Activated T-cell treated with anti-CD3 and anti-CD28 coated beads, Interleukin-2, amount 50 U/mL, for 4 hours (primary cell): ENCODE measurements around the gene KIF12. TPM values are rescaled to one million over a fixed set of nuclear protein-coding genes. Genes with fewer than 3 reads are reported as not detected.
A peak's percentile ranks its signal among the peaks of the same experiment; 100 is the strongest.

ENCODE experiments used
- ATAC-seq, 2 donors: fragments of 200-7000 bp; cut with Tn5 transposase; one replicate each; pipeline ENCODE4 v1.10.0; 2021
- DNase-seq: peaks from one replicate; pipeline ENCODE4 v3.0.0-alpha.2; 2020
- H3K27me3 Mint-ChIP-seq: one replicate; pipeline ENCODE4 v1.8.0; 2021; ENCODE audit warnings: low read depth, mixed read lengths
- H3K36me3 Mint-ChIP-seq: one replicate; pipeline ENCODE4 v1.8.0; 2022; ENCODE audit warnings: mixed read lengths; ENCODE audit not compliant: insufficient read depth
- H3K4me1 Mint-ChIP-seq: one replicate; pipeline ENCODE4 v1.8.0; 2021; ENCODE audit warnings: low read depth, mixed read lengths
- H3K4me3 Mint-ChIP-seq: one replicate; pipeline ENCODE4 v1.8.0; 2021; ENCODE audit warnings: mild to moderate bottlenecking, moderate library complexity, mixed read lengths
- H3K9me3 Mint-ChIP-seq: one replicate; pipeline ENCODE4 v1.8.0; 2021; ENCODE audit warnings: mixed read lengths
- total RNA-seq, 3 donors: library from RNA; stranded (reverse); gene quantifications; one replicate each; pipeline ENCODE4 v1.2.1, GENCODE V29; 2021

The KIF12 gene
- total RNA-seq, 3 donors from 2014 or later: 0.10 TPM; not detected in 2

DNA sequence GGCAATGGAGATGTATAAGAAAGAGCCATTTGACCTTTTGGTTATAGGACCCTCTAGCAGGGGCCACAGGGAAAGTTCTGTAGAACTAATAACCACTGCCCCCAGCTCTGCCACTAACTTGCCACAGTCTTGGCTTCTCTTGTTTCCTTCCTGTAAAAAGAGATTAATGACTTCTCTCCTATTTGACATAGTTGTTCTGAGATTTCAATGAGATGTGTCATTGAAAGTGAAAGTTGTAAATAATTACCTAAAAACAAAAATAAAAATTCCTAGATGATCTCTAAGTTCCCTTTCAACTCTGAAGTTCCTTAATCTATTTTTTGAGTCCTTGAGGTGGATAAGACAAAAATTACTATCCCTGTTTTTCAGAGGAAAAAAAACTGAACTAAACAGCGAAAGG lies 1.4 kb upstream of the KIF12 start:
- Mint-ChIP-seq H3K36me3 (no peaks in the 10 kb centered on the region), H3K4me3 (no peak overlapping the region), H3K27me3 (peaks cover 28% of the 10 kb centered on the region), H3K4me1 (peaks cover 4% of the 10 kb centered on the region), H3K9me3 (peaks cover 7% of the 10 kb centered on the region)
- ATAC-seq: no peak
- DNase-seq: no peak

DNA sequence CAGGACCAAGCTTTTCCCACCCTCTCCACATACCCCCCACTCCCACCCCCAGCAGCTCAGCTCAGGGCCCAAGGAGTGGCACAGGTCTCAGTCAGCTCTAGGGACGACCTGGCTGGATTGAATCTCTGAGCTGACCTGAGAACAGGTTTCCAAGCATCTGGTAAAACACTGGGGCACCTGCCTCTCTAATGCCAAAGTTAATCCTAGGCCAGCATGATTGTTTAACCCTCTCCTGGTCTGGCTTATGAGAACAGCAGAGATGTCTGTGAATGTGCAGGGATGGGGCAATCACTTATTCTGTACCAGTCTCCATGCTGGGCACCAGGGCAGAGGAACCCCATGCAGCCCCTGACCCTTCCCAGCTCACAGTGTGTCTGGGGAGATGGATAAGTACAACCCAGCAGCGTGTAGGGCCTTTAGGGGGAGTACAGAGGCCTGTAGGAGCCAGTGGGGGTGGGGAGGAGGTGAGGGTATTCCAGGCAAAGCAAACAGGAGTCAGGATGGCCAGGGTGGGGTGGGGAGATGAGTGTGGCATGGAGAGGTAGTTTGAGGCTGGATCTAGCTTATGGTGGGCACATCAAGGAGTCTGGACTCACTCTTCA lies 678 bp upstream of the KIF12 start:
- H3K9me3 Mint-ChIP-seq: peaks cover 7% of the 10 kb centered on the region
- peaks cover 33% of the 10 kb centered on the region for H3K27me3 Mint-ChIP-seq
- no peaks in the 10 kb centered on the region for H3K36me3 Mint-ChIP-seq
- DNase-seq: no peak
- no peak for ATAC-seq
- no peak overlapping the region for H3K4me3 Mint-ChIP-seq
- peaks cover 4% of the 10 kb centered on the region for H3K4me1 Mint-ChIP-seq

DNA sequence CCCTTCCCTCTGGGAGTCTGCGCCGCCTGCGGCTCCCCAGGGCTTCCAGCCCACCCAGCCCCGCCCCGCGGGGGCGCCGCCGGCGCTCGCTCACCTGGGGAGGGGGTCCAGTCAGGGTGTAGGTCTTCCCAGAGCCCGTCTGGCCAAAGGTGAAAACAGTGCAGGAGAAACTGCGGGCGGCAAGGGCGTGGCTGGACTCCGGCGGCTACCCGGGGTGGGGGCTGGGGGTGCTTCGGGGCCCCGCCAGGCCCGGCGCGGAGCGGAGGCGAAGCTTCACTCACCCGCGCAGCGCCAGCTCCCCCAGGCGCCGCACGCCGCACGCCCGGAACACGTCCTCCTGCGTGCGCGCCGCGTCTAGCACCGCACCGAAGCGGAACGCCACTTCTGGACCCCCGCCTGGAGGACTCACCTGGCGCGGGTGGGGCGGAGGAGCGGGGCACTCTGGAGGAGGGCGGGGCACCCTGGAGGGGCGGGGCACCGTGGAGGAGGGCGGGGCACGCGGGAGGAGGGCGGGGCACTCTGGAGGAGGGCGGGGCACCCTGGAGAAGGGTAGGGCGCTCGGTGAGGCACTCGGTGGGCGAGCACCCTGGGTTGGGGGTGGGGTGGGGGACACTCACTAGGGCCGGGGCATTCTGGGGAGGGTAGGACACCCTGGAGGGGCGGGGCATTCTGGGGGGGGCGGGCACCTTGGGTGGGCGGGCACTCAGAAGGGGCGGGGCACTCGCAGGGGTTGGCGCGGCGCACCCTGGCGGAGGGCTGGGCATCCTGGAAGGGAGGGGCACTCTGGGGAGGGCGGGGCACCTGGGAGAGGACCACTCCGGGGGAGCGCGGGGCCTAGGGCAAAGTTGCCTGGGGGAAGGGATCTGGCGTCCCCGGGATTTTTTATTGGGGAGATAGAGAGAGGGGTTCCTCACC lies 814 bp downstream of the KIF12 start:
- Mint-ChIP-seq H3K36me3 (no peaks in the 10 kb centered on the region), H3K4me1 (peaks cover 4% of the 10 kb centered on the region), H3K27me3 (peaks cover 40% of the 10 kb centered on the region), H3K4me3 (no peak overlapping the region), H3K9me3 (peaks cover 7% of the 10 kb centered on the region)
- no peak for DNase-seq
- ATAC-seq: peak; percentile 68 to 75

DNA sequence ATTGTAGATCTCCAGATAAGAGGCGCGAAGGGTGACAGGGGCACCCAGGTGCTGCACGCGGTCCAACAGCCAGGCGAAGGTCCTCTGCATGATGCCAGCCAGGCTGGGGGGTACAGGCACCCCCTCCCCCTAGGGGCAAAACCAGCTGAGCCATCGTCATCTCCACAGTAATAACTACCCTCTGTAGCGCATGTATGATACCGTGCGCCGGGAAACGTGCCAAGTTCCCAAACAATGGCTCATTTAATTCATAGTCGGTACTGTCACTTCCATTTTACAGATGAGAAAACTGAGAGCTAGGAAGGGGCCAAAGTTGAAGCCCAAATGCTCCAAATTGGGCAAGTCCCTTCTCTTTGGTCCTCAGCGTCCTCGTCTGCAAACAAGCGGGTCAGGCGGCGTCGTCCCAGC lies 1.5 kb downstream of the KIF12 start:
- DNase-seq (no peak), ATAC-seq (peak in 1 of 2 donors; percentile 6)
- Mint-ChIP-seq H3K4me1 (peaks cover 4% of the 10 kb centered on the region), H3K4me3 (peak overlapping the region; percentile 46), H3K9me3 (peaks cover 7% of the 10 kb centered on the region), H3K36me3 (no peaks in the 10 kb centered on the region), H3K27me3 (peaks cover 40% of the 10 kb centered on the region)

DNA sequence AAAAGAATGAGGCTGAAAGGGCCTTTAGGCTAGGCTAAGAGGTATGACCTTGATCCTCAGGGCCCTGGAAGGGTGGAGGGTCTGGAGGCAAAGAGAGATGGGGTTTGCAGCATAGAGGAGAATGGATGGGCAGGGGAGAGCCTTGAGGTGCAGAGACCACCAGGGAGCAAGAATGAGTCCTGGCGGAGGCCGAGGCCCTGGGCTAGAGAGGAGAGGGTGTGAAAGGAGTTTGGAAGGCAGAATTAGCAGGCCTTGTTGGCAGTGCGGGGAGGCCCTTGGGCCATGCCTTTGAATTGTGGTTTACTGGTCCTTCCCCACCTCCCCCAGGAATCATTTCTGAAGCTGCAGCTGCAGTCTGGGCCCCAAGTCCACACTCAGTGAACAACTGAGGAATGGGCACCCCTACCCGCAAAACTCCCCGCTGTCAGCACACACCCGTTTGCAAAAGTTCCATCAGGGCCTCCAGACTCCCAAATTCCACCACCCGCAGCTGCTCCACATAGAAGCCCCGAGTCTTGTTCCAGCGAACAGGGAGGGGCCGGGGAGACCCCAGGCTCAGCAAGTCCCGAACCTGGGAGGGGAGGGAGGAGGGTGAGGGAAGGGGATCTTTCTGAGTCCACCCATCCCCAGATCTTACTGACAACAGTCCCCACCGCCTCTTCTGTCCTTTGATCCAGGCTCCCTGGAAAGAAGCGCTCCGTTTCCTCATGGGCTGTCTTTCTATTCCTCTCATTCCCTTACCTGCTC lies 2.1 kb downstream of the KIF12 start:
- H3K36me3 Mint-ChIP-seq: no peaks in the 10 kb centered on the region
- no peak for ATAC-seq
- no peak for DNase-seq
- peak overlapping the region; percentile 46 for H3K4me3 Mint-ChIP-seq
- peaks cover 4% of the 10 kb centered on the region for H3K4me1 Mint-ChIP-seq
- H3K9me3 Mint-ChIP-seq: peaks cover 6% of the 10 kb centered on the region
- peaks cover 41% of the 10 kb centered on the region for H3K27me3 Mint-ChIP-seq

DNA sequence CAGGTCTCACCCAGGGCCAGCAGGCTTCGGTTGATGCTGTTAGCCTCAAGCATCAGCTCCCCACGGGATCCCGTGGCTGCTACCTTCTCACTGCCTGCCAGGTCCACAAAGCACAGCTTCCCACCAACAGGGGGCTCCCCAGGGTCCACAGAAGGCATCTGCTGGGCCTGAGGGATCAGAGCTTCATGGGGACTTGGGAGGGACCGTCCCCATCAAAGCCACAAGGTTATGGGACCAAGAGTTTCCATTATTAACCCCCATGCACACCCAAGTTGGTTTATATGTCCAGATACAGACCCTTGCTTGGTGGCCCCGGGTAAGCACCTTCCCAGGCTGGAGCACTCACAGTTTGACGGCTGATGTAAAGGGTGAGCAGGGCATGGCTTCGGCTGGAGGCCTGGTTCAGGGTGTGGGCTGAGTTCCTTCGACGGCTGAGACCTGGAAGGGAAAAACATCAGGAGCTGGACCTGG lies 3.0 kb downstream of the KIF12 start:
- no peaks in the 10 kb centered on the region for H3K9me3 Mint-ChIP-seq
- peaks cover 39% of the 10 kb centered on the region for H3K27me3 Mint-ChIP-seq
- peak overlapping the region; percentile 36 for H3K4me3 Mint-ChIP-seq
- DNase-seq: no peak
- peaks cover 4% of the 10 kb centered on the region for H3K4me1 Mint-ChIP-seq
- ATAC-seq: no peak
- no peaks in the 10 kb centered on the region for H3K36me3 Mint-ChIP-seq

DNA sequence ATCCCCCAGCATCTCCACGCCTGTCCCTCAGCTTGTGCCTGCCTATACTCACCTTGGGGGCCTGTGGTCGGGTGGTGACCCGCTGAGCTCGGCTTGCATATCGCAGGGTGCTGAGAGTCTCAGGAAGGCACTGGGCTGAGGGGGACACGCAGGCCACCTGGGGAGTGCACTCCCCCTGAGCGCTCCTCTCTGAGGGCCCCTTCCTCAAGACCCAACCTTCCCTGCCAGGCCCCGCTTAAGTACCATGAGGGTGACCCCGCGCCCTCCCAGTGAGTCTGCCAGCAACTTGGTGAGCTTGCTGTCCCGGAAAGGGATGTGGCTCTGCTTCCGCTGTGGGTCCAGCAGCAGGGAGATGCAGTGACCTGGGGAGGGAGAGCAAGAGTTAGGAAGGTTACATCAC lies 4.1 kb downstream of the KIF12 start:
- ATAC-seq: no peak
- DNase-seq: no peak
- H3K27me3 Mint-ChIP-seq: peaks cover 40% of the 10 kb centered on the region
- no peaks in the 10 kb centered on the region for H3K36me3 Mint-ChIP-seq
- H3K4me1 Mint-ChIP-seq: peaks cover 4% of the 10 kb centered on the region
- H3K9me3 Mint-ChIP-seq: no peaks in the 10 kb centered on the region
- H3K4me3 Mint-ChIP-seq: no peak overlapping the region

DNA sequence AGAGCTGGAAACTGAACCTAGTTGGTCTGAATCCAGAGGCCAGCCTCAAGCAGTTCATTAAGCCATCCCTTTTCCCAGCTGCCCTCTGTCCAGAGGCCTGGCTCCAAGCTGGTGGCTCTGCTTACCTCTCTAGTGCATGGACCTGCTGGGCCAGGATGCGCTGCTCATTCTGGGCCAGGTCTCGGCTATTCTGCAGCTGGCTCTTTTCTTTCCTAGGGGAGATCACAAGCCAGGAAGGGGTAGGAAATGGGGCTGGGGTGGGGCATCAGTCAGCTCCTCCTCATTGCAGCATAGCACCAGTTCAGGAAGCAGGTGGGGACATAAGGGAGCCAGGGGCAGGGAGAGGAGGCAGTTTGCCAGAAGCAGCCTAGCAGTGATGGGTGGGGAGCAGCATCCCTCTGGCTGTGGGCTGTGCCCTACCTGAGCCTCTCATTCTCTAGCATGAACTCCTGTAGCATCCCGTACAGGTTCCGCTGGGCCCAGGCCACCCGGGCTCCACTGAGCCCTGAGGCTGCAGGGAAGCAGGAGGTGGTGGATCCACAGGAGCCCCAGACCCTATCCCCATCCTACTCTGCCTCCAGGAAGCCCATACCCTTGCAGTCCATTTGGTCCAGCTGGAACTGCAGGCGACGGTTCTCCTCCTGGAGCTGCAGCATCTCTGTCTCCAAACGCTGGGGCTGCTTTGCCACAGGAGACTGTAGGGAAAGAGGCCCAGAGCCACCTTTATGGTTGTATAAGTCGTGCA lies 5.2 kb downstream of the KIF12 start:
- DNase-seq (no peak), ATAC-seq (no peak)
- Mint-ChIP-seq H3K4me3 (no peak overlapping the region), H3K27me3 (peaks cover 41% of the 10 kb centered on the region), H3K4me1 (peaks cover 4% of the 10 kb centered on the region), H3K9me3 (no peaks in the 10 kb centered on the region), H3K36me3 (no peaks in the 10 kb centered on the region)

DNA sequence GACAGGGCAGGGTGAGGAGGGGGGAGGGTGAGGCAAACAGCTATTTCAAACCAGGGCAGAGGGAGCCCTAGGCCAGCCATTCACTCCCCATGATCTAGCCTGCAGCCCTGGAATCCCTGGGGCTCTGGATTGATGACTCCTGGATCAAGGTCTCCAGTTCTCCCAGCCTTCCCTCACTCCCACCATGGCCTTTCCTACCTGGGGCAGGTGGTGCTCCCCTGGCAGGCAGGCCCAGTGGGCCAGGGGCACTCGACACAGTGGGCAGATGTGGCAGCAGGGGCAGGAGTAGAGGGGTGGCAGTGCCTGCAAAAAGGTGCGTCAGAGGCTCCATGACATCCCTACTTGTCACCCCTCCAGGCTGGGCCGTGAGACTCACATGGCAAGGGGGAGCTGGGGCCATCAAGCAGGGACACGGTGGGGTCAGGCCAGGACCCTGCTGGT lies 6.0 kb downstream of the KIF12 start:
- ATAC-seq (no peak), DNase-seq (no peak)
- Mint-ChIP-seq H3K9me3 (no peaks in the 10 kb centered on the region), H3K4me3 (no peak overlapping the region), H3K27me3 (peaks cover 40% of the 10 kb centered on the region), H3K36me3 (no peaks in the 10 kb centered on the region), H3K4me1 (peaks cover 4% of the 10 kb centered on the region)

DNA sequence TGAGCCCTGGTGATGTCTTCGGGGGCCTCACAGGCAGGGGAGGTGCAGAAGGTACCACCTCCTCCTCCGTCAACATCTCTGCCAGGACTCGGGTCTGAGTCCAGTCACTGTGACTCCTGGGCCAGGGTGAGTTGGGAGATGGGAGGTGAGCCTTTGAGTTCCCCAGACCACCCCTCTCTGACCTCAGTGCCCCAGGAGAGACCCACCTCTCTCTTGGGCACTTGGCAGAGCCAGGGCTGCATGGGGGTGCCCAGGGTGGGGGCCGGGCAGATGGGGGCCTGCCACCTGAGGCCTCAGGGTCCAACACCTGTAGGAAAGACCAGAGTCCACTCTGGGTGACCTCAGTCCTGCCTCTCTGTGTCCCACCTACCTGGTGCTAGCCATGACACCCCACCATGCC lies 6.8 kb downstream of the KIF12 start:
- ATAC-seq (no peak), DNase-seq (no peak)
- peaks cover 35% of the 10 kb centered on the region for H3K27me3 Mint-ChIP-seq
- H3K9me3 Mint-ChIP-seq: no peaks in the 10 kb centered on the region
- H3K36me3 Mint-ChIP-seq: no peaks in the 10 kb centered on the region
- H3K4me3 Mint-ChIP-seq: no peak overlapping the region
- H3K4me1 Mint-ChIP-seq: no peaks in the 10 kb centered on the region

DNA sequence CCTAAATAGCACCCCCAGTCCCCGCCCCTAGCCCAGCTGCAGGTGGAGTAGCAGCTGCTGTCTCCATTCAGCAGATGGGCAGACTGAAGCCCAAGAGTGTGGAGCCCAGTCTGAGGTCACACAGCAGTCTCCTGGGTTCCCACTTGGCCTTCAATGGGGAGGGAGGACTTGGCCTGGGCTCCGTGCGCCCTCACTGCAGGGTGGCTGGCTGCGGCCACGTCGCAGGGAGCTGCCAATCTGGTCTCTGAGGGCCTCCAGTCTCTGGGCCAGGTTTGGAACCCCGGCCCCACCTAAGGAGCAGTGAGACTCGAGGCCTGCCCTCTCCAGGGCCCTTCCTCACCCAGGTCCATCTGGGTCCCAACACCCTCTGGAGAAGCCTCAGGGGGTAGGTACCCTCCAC lies 7.4 kb downstream of the KIF12 start:
- H3K9me3 Mint-ChIP-seq: no peaks in the 10 kb centered on the region
- no peaks in the 10 kb centered on the region for H3K4me1 Mint-ChIP-seq
- no peaks in the 10 kb centered on the region for H3K36me3 Mint-ChIP-seq
- no peak for ATAC-seq
- H3K27me3 Mint-ChIP-seq: peaks cover 33% of the 10 kb centered on the region
- no peak overlapping the region for H3K4me3 Mint-ChIP-seq
- DNase-seq: no peak

DNA sequence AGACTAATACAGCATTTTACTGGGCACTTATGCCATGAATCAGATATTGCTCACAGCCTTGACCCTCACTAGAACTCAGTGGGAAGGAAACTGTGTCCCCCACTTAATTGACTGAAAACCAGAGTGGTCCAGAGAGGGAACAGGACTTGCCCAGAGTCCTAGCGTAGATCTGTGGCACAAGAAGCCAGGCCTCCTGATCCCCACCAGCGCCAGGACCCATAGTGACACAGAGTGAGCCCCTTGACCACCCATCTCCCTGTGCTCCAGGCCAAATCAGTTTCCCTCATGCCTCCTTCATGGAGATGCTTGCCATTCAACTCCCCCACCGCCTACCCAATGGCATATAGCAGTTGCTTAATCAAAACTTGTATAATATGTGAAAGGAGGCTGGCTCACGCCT lies 8.3 kb downstream of the KIF12 start:
- H3K27me3 Mint-ChIP-seq: peaks cover 24% of the 10 kb centered on the region
- H3K36me3 Mint-ChIP-seq: no peaks in the 10 kb centered on the region
- no peaks in the 10 kb centered on the region for H3K9me3 Mint-ChIP-seq
- ATAC-seq: no peak
- no peak for DNase-seq
- no peak overlapping the region for H3K4me3 Mint-ChIP-seq
- H3K4me1 Mint-ChIP-seq: no peaks in the 10 kb centered on the region

DNA sequence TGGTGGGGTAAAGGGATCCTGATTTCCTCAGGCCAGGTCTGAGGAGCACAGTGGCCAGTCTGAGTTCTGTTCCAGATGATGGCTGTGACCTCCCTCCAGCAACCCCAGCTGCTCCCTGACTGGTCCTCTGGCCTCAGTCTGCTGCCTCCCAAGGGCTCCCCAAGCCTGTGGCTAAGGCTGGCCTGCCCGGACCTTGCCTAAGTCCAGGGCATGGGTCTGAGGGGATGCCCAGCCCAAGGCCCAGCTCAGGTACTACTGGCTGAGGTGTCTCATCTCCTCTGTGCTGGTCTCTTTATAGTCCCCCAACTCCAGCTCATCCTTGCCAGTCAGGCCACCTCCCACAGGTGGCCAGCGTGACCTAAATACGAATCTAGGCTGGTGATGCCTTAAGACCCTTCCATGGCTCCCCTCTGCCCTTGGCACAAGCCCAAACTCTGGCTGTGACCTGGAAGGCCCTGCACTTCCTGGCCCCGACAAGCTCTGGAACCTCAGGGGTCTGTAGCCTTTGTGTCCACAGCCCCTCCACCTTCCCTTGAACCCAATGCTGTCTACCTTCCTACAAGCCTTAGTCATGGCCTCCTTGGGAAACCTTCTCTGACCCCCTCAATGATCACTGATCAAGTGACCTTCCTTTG lies 9.8 kb downstream of the KIF12 start:
- Mint-ChIP-seq H3K36me3 (no peaks in the 10 kb centered on the region), H3K27me3 (peaks cover 17% of the 10 kb centered on the region), H3K9me3 (no peaks in the 10 kb centered on the region), H3K4me3 (no peak overlapping the region), H3K4me1 (no peaks in the 10 kb centered on the region)
- no peak for DNase-seq
- ATAC-seq: no peak
